Endodermal cell (in vitro differentiated cells): ENCODE results near the gene ZIM2. TPM values are rescaled to one million over a fixed set of nuclear protein-coding genes. Genes with fewer than 3 reads are reported as not detected.

Experiments
- DNase-seq: peaks from one replicate; pipeline ENCODE4 v3.0.0-alpha.2; 2017
- H3K27ac ChIP-seq: 2 replicates; pipeline ENCODE4 v1.5.1; 2013; ENCODE audit warnings: mild to moderate bottlenecking, low read depth, low read length, moderate library complexity
- H3K27me3 ChIP-seq: 2 replicates; pipeline ENCODE4 v1.6.1; 2013; ENCODE audit warnings: mild to moderate bottlenecking, low read length, moderate library complexity; ENCODE audit not compliant: insufficient read depth, control insufficient read depth, poor library complexity, severe bottlenecking
- H3K36me3 ChIP-seq: 2 replicates; pipeline ENCODE4 v1.7.0; 2013; ENCODE audit warnings: mild to moderate bottlenecking, low read length, moderate library complexity; ENCODE audit not compliant: control insufficient read depth, insufficient read depth
- H3K4me1 ChIP-seq: one replicate; pipeline ENCODE4 v1.7.0; 2013; ENCODE audit warnings: low read length; ENCODE audit not compliant: control insufficient read depth, insufficient read depth
- H3K4me3 ChIP-seq: 2 replicates; pipeline ENCODE4 v1.5.1; 2013; ENCODE audit warnings: mild to moderate bottlenecking, low read length, moderate library complexity
- H3K9ac ChIP-seq: 2 replicates; pipeline ENCODE4 v1.6.1; 2013; ENCODE audit warnings: mild to moderate bottlenecking, low read length, moderate library complexity; ENCODE audit not compliant: poor library complexity, severe bottlenecking; ENCODE audit errors: extremely low read depth
- H3K9me3 ChIP-seq: 2 replicates; pipeline ENCODE4 v1.6.1; 2013; ENCODE audit warnings: mild to moderate bottlenecking, low read length, moderate library complexity; ENCODE audit not compliant: control insufficient read depth
- H3K27ac Mint-ChIP-seq: 2 replicates; pipeline ENCODE4 v1.8.0; 2020; ENCODE audit warnings: mixed read lengths
- H3K27me3 Mint-ChIP-seq: 2 replicates; pipeline ENCODE4 v1.8.0; 2021; ENCODE audit warnings: mild to moderate bottlenecking, mixed read lengths; ENCODE audit not compliant: insufficient read depth
- H3K36me3 Mint-ChIP-seq: 2 replicates; pipeline ENCODE4 v1.8.0; 2020; ENCODE audit warnings: low read depth, mixed read lengths
- H3K4me1 Mint-ChIP-seq: 2 replicates; pipeline ENCODE4 v1.8.0; 2020; ENCODE audit warnings: mixed read lengths
- H3K4me3 Mint-ChIP-seq: 2 replicates; pipeline ENCODE4 v1.8.0; 2020; ENCODE audit warnings: mild to moderate bottlenecking, moderate library complexity, mixed read lengths
- H3K9me3 Mint-ChIP-seq: 2 replicates; pipeline ENCODE4 v1.8.0; 2020; ENCODE audit warnings: mild to moderate bottlenecking, mixed read lengths
- WGBS, 2 experiments: methylation state at CpG; one replicate each; pipeline versions ENCODE4 v1.1.5 to v1.1.7; 2013; ENCODE audit warnings: missing lambda C conversion rate in 2 of 2, mixed read lengths in 1 of 2; ENCODE audit not compliant: insufficient coverage in 1 of 2, insufficient read length in 1 of 2; 5-methylcytosine and 5-hydroxymethylcytosine counted together
- total RNA-seq, 2 donors: library from RNA; stranded (reverse); fragmentation: NEBNext Ultra II Directional in 1 of 2; extraction: Animal tissue kit (Norgen Biotek cat#: 25700) in 1 of 2; gene quantifications; 2 replicates in 1 of 2; 3 replicates in 1 of 2; pipeline ENCODE4 v1.2.1, GENCODE V29; 2021
- TF ChIP-seq, protein P1 (sequence below): fragments of 200-600 bp; sonication (generic); conservative IDR thresholded peaks from 2 replicates; pipeline ENCODE4 v1.5.0; 2021; ENCODE audit warnings: antibody characterized with exemption, mild to moderate bottlenecking

ZIM2 gene
- total RNA-seq, 2 donors from 2014 or later = not detected

DNA sequence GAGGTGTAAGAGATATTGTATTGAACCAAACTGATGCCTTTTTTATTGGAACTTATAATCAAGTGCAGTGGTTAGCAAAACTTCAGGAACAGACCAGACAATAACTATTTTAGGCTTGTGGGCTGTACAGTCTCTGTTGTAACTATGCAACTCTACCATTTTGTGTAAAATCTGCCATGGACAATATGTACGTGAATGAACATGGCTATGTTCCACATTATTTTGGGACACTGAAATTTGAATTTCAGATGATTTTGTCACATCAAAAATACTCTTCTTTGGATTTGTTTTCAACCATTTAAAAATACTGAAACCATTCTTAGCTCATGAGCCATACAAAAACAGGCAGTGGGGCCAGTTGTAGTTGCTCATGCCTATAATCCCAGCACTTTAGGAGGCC lies 27.9 kb upstream of the ZIM2 start:
- WGBS, 2 experiments = 67 to 89% methylated on average over 1 of the region's 1 CpG
- no peak overlapping the region for H3K27ac ChIP-seq
- peaks cover 90% of the 10 kb centered on the region for H3K9me3 Mint-ChIP-seq

DNA sequence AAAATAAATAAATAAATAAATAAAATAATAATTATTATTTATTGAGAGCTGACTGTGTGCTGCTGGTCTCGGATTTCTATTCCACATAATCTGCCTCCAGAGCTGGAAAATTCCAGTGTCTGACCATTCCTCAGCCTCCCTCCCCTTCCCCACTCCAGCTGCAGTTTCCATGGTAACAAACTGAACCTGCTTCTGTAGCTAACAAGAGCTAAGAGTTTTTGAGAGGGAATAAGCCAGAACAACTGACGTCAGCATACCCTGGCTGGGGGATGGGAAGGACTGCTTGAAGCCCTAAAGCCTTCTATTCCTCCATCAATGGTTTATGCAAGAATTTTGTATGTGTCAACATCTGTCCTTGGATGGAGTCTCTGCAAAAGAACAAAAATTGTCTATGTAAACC lies 26.0 kb upstream of the ZIM2 start:
- TF ChIP-seq, protein P1, sequence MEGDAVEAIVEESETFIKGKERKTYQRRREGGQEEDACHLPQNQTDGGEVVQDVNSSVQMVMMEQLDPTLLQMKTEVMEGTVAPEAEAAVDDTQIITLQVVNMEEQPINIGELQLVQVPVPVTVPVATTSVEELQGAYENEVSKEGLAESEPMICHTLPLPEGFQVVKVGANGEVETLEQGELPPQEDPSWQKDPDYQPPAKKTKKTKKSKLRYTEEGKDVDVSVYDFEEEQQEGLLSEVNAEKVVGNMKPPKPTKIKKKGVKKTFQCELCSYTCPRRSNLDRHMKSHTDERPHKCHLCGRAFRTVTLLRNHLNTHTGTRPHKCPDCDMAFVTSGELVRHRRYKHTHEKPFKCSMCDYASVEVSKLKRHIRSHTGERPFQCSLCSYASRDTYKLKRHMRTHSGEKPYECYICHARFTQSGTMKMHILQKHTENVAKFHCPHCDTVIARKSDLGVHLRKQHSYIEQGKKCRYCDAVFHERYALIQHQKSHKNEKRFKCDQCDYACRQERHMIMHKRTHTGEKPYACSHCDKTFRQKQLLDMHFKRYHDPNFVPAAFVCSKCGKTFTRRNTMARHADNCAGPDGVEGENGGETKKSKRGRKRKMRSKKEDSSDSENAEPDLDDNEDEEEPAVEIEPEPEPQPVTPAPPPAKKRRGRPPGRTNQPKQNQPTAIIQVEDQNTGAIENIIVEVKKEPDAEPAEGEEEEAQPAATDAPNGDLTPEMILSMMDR = no peak
- Histone ChIP-seq H3K27me3 (no peaks in the 10 kb centered on the region), H3K9me3 (peaks cover 83% of the 10 kb centered on the region), H3K4me3 (no peak overlapping the region), H3K36me3 (no peaks in the 10 kb centered on the region), H3K27ac (no peak overlapping the region), H3K4me1 (no peaks in the 10 kb centered on the region), H3K9ac (no peak overlapping the region)
- DNase-seq = no peak
- Mint-ChIP-seq H3K27me3 (no peaks in the 10 kb centered on the region), H3K9me3 (peaks cover 94% of the 10 kb centered on the region), H3K4me3 (no peak overlapping the region), H3K36me3 (peaks cover 5% of the 10 kb centered on the region), H3K4me1 (no peaks in the 10 kb centered on the region), H3K27ac (no peak overlapping the region)
- 50 to 66% methylated on average over 1 to 2 of the region's 2 CpGs for WGBS, 2 experiments

More for the DNA sequence above, 27.9 kb upstream of the ZIM2 start:
- no peak overlapping the region for H3K27ac Mint-ChIP-seq
- H3K4me3 Mint-ChIP-seq = no peak overlapping the region
- H3K9me3 ChIP-seq = peaks cover 70% of the 10 kb centered on the region
- no peaks in the 10 kb centered on the region for H3K27me3 ChIP-seq
- H3K4me1 ChIP-seq = no peaks in the 10 kb centered on the region
- no peak for DNase-seq
- no peaks in the 10 kb centered on the region for H3K27me3 Mint-ChIP-seq
- H3K4me3 ChIP-seq = no peak overlapping the region
- no peaks in the 10 kb centered on the region for H3K4me1 Mint-ChIP-seq
- TF ChIP-seq, protein P1 = no peak
- H3K9ac ChIP-seq = no peak overlapping the region
- no peaks in the 10 kb centered on the region for H3K36me3 ChIP-seq
- H3K36me3 Mint-ChIP-seq = peaks cover 10% of the 10 kb centered on the region

DNA sequence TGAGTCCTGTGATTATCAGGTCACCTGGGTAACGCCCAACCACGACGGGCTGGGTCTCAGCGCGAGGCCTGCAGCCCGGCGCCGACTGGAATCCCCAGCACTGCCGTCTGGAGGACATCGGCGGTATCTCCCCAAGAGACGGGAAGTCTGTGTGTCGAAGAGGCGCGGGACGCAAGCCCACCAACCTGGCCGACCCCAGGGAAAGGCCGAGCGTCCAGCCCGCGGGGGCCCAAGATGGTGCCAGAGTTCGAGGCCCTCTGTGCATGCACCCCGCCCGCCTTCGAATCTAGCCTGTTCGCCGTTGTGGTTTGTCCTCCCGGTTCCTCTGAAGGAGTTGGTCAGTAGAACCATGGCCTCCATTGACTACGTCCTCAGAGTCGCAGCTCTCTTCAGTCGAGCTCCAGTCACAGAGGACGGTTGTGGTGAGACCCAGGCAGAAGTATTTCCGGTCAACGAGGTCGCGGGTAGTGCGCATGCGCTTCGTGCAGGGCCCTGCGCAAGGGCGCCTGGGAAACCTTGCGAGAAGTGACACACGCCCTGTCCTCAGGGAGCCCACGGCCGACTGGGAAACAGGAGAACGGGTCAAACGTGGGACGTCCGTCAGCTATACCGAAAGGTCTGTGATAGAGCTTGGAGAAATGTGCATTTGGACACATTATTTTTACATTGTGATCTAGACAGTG lies 24.1 kb upstream of the ZIM2 start:
- DNase-seq = no peak
- H3K9me3 Mint-ChIP-seq = peaks cover 90% of the 10 kb centered on the region
- H3K9me3 ChIP-seq = peaks cover 86% of the 10 kb centered on the region

More for the DNA sequence above, 24.1 kb upstream of the ZIM2 start:
- no peak overlapping the region for H3K27ac ChIP-seq
- Mint-ChIP-seq H3K27ac (no peak overlapping the region), H3K27me3 (no peaks in the 10 kb centered on the region), H3K4me1 (no peaks in the 10 kb centered on the region), H3K4me3 (no peak overlapping the region), H3K36me3 (no peaks in the 10 kb centered on the region)
- no peaks in the 10 kb centered on the region for H3K4me1 ChIP-seq
- 91 to 94% methylated on average over 43 to 50 of the region's 50 CpGs for WGBS, 2 experiments
- no peaks in the 10 kb centered on the region for H3K27me3 ChIP-seq
- no peak overlapping the region for H3K4me3 ChIP-seq
- no peak overlapping the region for H3K9ac ChIP-seq
- no peaks in the 10 kb centered on the region for H3K36me3 ChIP-seq
- TF ChIP-seq, protein P1 = no peak
